Heart left ventricle (tissue), 13 donors: ENCODE measurements around the gene TBC1D5.

Experiments used
- POLR2A ChIP-seq, 2 donors: fragments of 450-650 bp; IDR thresholded peaks; one replicate each; pipeline ENCODE4 v1.6.1; 2017; ENCODE audit warnings: antibody characterized with exemption in 2 of 2, mild to moderate bottlenecking in 2 of 2, moderate library complexity in 2 of 2
- TF ChIP-seq, protein P1 (sequence below), 12 donors: fragments of 200-600 bp; sonication (generic) in 4 of 12; IDR thresholded peaks; one replicate each; pipeline versions ENCODE4 v1.5.0 to v1.8.0; 2018 to 2022; ENCODE audit warnings: antibody characterized with exemption in 12 of 12, mild to moderate bottlenecking in 5 of 12
- donor health status: ischemic (EF 13 %, LVEDD 7.1; RV severe dilation, severe dysfunction).
- donor health status: DM: no; HTN: yes; CAD: no.
- donor health status: DM: no; HTN: no; CAD: no.
- donor health status: ischemic (EF 25% LVEDD 6.9; RV normal size, moderate dysfunction).
- donor health status: ischemic (EF 25% LVEDD 5.7; RV mildly dilated, moderate dysfunction).
- donor health status: ischemic (EF 35%, LVEDD 5.7; RV mildly dilated, moderate dysfunction).
- donor health status: nonischemic (EF 11% LVEDD 7.7; RV severe dilation, severe dysfunction).
- donor health status: DM: yes; HTN: yes; CAD: no.
- donor health status: PGD.
- donor health status: ischemic (EF 29% LVEDD 5.4; RV normal size, mild dysfunction).
- donor health status: nonischemic (EF 23%, LVEDD 6.1; RV moderate dilation, normal function).

- TF ChIP-seq, protein P1, sequence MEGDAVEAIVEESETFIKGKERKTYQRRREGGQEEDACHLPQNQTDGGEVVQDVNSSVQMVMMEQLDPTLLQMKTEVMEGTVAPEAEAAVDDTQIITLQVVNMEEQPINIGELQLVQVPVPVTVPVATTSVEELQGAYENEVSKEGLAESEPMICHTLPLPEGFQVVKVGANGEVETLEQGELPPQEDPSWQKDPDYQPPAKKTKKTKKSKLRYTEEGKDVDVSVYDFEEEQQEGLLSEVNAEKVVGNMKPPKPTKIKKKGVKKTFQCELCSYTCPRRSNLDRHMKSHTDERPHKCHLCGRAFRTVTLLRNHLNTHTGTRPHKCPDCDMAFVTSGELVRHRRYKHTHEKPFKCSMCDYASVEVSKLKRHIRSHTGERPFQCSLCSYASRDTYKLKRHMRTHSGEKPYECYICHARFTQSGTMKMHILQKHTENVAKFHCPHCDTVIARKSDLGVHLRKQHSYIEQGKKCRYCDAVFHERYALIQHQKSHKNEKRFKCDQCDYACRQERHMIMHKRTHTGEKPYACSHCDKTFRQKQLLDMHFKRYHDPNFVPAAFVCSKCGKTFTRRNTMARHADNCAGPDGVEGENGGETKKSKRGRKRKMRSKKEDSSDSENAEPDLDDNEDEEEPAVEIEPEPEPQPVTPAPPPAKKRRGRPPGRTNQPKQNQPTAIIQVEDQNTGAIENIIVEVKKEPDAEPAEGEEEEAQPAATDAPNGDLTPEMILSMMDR (IDR thresholded peaks at IDR 0.05), result no peak
- TF ChIP-seq POLR2A (IDR thresholded peaks at IDR 0.05), result no peak
Measured at GRCh38 chr3:17761563-17761962, 19.1 kb upstream of the TBC1D5 start.
